Vagina (tissue), 2 donors: Measurements from ENCODE around the gene MTMR3. TPM values are rescaled to one million over a fixed set of nuclear protein-coding genes. Genes with fewer than 3 reads are reported as not detected.

ENCODE experiments used
- DNase-seq, 2 donors: peaks; one replicate each; pipeline ENCODE4 v3.0.0-alpha.2; 2017; ENCODE audit errors: extremely low spot score in 2 of 2
- H3K27ac ChIP-seq: fragments of 200-600 bp; sonication (generic); one replicate; pipeline ENCODE4 v1.5.1; 2019
- H3K27me3 ChIP-seq: fragments of 200-600 bp; sonication (generic); one replicate; pipeline ENCODE4 v1.5.1; 2019
- H3K36me3 ChIP-seq, 2 donors: fragments of 200-600 bp; sonication (generic); one replicate each; pipeline ENCODE4 v1.5.1; 2017 to 2019
- H3K4me1 ChIP-seq: fragments of 200-600 bp; sonication (generic); one replicate; pipeline ENCODE4 v1.5.1; 2019
- H3K4me3 ChIP-seq, 2 donors: fragments of 200-600 bp; sonication (generic); 1 replicate in 1 of 2; 2 replicates in 1 of 2; pipeline ENCODE4 v1.5.1; 2016 to 2019
- H3K9me3 ChIP-seq: fragments of 200-600 bp; sonication (generic); one replicate; pipeline ENCODE4 v1.5.1; 2019
- CTCF ChIP-seq, 3 experiments: fragments of 450-650 bp in 2 of 3; fragments of 200-600 bp in 1 of 3; sonication (generic) in 1 of 3; IDR thresholded peaks; one replicate each; pipeline ENCODE4 v1.5.1; 2017 to 2019; ENCODE audit warnings: antibody characterized with exemption in 3 of 3, mild to moderate bottlenecking in 2 of 3, moderate library complexity in 2 of 3
- POLR2A ChIP-seq, 2 donors: fragments of 450-650 bp; IDR thresholded peaks; one replicate each; pipeline ENCODE4 v1.6.1; 2017; ENCODE audit warnings: antibody characterized with exemption in 2 of 2, mild to moderate bottlenecking in 2 of 2, moderate library complexity in 2 of 2
- POLR2AphosphoS5 ChIP-seq, 2 donors: sonication (generic); formaldehyde crosslinking; IDR thresholded peaks; one replicate each; pipeline ENCODE4 v1.9.0; 2017; ENCODE audit warnings: antibody characterized with exemption in 2 of 2, mild to moderate bottlenecking in 2 of 2, low read depth in 1 of 2; ENCODE audit not compliant: insufficient read depth in 1 of 2
- intact Hi-C: fragments of 100-400 bp; cut with DNase I; formaldehyde crosslinking; loops from one replicate; pipeline ENCODE4 v1.15.1; 2023
- total RNA-seq: library from RNA; depleted of rRNA; stranded (reverse); fragments of >200 nt; gene quantifications from one replicate; pipeline ENCODE4 v1.2.3, GENCODE V29; 2016

The MTMR3 gene
- total RNA-seq, 1 donor from 2014 or later, result 66.8 TPM

- no peak overlapping the region for H3K27ac ChIP-seq
Measured at GRCh38 chr22:30024231-30024630, 141.3 kb downstream of the MTMR3 start.

GRCh38 chr22:30025221-30025620 is 142.2 kb downstream of the MTMR3 start:
- Histone ChIP-seq H3K36me3 (peaks cover 0 to 69% of the 10 kb centered on the region in 2 donors), H3K27ac (no peak overlapping the region)

More at GRCh38 chr22:30024231-30024630, 141.3 kb downstream of the MTMR3 start:
- no peak for DNase-seq
- no peaks in the 10 kb centered on the region for H3K9me3 ChIP-seq
- peaks cover 0 to 78% of the 10 kb centered on the region in 2 donors for H3K36me3 ChIP-seq
- intact Hi-C loops, result loop anchor here (10.0 kb wide), 1 partner anchor 1621 kb away; no protein-coding TSS in a partner anchor
- no peaks in the 10 kb centered on the region for H3K27me3 ChIP-seq
- H3K4me1 ChIP-seq, result no peaks in the 10 kb centered on the region
- no peak overlapping the region for H3K4me3 ChIP-seq
- TF ChIP-seq CTCF (IDR thresholded peaks at IDR 0.05), result no peak
- no peak for TF ChIP-seq POLR2AphosphoS5 (IDR thresholded peaks at IDR 0.05; ENCODE audit: insufficient read depth in 1 of 2, low read depth in 1 of 2)
- no peak for TF ChIP-seq POLR2A (IDR thresholded peaks at IDR 0.05)

GRCh38 chr22:30026756-30027155 is 143.8 kb downstream of the MTMR3 start:
- TF ChIP-seq POLR2AphosphoS5 (IDR thresholded peaks at IDR 0.05; ENCODE audit: insufficient read depth in 1 of 2, low read depth in 1 of 2) (no peak), CTCF (IDR thresholded peaks at IDR 0.05) (no peak), POLR2A (IDR thresholded peaks at IDR 0.05) (no peak)
- Histone ChIP-seq H3K4me3 (no peak overlapping the region), H3K9me3 (no peaks in the 10 kb centered on the region), H3K36me3 (peaks cover 0 to 53% of the 10 kb centered on the region in 2 donors), H3K27me3 (no peaks in the 10 kb centered on the region), H3K27ac (no peak overlapping the region), H3K4me1 (peaks cover 8% of the 10 kb centered on the region)
- intact Hi-C loops, result loop anchor here (10.0 kb wide), 1 partner anchor 1618 kb away; no protein-coding TSS in a partner anchor
- no peak for DNase-seq

More at GRCh38 chr22:30025221-30025620, 142.2 kb downstream of the MTMR3 start:
- Histone ChIP-seq H3K4me1 (no peaks in the 10 kb centered on the region), H3K9me3 (no peaks in the 10 kb centered on the region), H3K4me3 (no peak overlapping the region), H3K27me3 (no peaks in the 10 kb centered on the region)
- intact Hi-C loops, result loop anchor here (10.0 kb wide), 1 partner anchor 1620 kb away; no protein-coding TSS in a partner anchor
- no peak for DNase-seq
- TF ChIP-seq POLR2AphosphoS5 (IDR thresholded peaks at IDR 0.05; ENCODE audit: insufficient read depth in 1 of 2, low read depth in 1 of 2), result no peak
- no peak for TF ChIP-seq CTCF (IDR thresholded peaks at IDR 0.05)
- no peak for TF ChIP-seq POLR2A (IDR thresholded peaks at IDR 0.05)

GRCh38 chr22:30027169-30027568 is 144.2 kb downstream of the MTMR3 start:
- Histone ChIP-seq H3K4me1 (peaks cover 8% of the 10 kb centered on the region), H3K27ac (no peak overlapping the region), H3K36me3 (peaks cover 0 to 49% of the 10 kb centered on the region in 2 donors), H3K4me3 (no peak overlapping the region), H3K9me3 (no peaks in the 10 kb centered on the region), H3K27me3 (no peaks in the 10 kb centered on the region)
- TF ChIP-seq CTCF (IDR thresholded peaks at IDR 0.05) (no peak), POLR2AphosphoS5 (IDR thresholded peaks at IDR 0.05; ENCODE audit: insufficient read depth in 1 of 2, low read depth in 1 of 2) (no peak), POLR2A (IDR thresholded peaks at IDR 0.05) (no peak)
- DNase-seq, result no peak
- intact Hi-C loops, result loop anchor here (10.0 kb wide), 1 partner anchor 1618 kb away; no protein-coding TSS in a partner anchor

GRCh38 chr22:30027791-30028190 is 144.8 kb downstream of the MTMR3 start:
- H3K27ac ChIP-seq, result no peak overlapping the region

More at GRCh38 chr22:30027791-30028190, 144.8 kb downstream of the MTMR3 start:
- Histone ChIP-seq H3K9me3 (no peaks in the 10 kb centered on the region), H3K36me3 (peaks cover 0 to 43% of the 10 kb centered on the region in 2 donors), H3K4me1 (peaks cover 12% of the 10 kb centered on the region), H3K27me3 (no peaks in the 10 kb centered on the region), H3K4me3 (no peak overlapping the region)
- TF ChIP-seq CTCF (IDR thresholded peaks at IDR 0.05) (no peak), POLR2AphosphoS5 (IDR thresholded peaks at IDR 0.05; ENCODE audit: insufficient read depth in 1 of 2, low read depth in 1 of 2) (no peak), POLR2A (IDR thresholded peaks at IDR 0.05) (no peak)
- intact Hi-C loops, result loop anchor here (10.0 kb wide), 1 partner anchor 1617 kb away; no protein-coding TSS in a partner anchor
- no peak for DNase-seq
